Activated CD4-positive, alpha-beta memory T cell treated with anti-CD3 and anti-CD28 coated beads, Interleukin-2, amount 10 ng/mL, durations not matched to agents 7 days and 5 days (primary cell): ENCODE data around the gene LRCH3. TPM values are rescaled to one million over a fixed set of nuclear protein-coding genes. Genes with fewer than 3 reads are reported as not detected.

Source experiments
- CTCF ChIA-PET: fragments of 350-600 bp; sonication (Branson Sonifier 250); formaldehyde crosslinking; loops from one replicate; lab custom pipeline; 2021; ENCODE audit warnings: antibody characterized with exemption, inconsistent platforms; lab: Charles Lee
- POLR2A ChIA-PET: fragments of 350-600 bp; sonication (Branson Sonifier 250); formaldehyde crosslinking; loops from one replicate; lab custom pipeline; 2021; ENCODE audit warnings: antibody characterized with exemption; lab: Charles Lee
- DNase-seq: peaks from one replicate; pipeline ENCODE4 v3.0.0-alpha.2; 2020
- H3K27ac Mint-ChIP-seq: one replicate; pipeline ENCODE4 v1.8.0; 2021; ENCODE audit warnings: mild to moderate bottlenecking, mixed read lengths
- H3K27me3 Mint-ChIP-seq: one replicate; pipeline ENCODE4 v1.8.0; 2021; ENCODE audit warnings: mixed read lengths
- H3K36me3 Mint-ChIP-seq: one replicate; pipeline ENCODE4 v1.8.0; 2021; ENCODE audit warnings: low read depth, mixed read lengths
- H3K4me1 Mint-ChIP-seq: one replicate; pipeline ENCODE4 v1.8.0; 2021; ENCODE audit warnings: mixed read lengths
- H3K4me3 Mint-ChIP-seq: one replicate; pipeline ENCODE4 v1.8.0; 2021; ENCODE audit warnings: mild to moderate bottlenecking, mixed read lengths
- H3K9me3 Mint-ChIP-seq: one replicate; pipeline ENCODE4 v1.8.0; 2021; ENCODE audit warnings: mixed read lengths
- total RNA-seq, 2 experiments: library from RNA; stranded (reverse); gene quantifications; one replicate each; pipeline ENCODE4 v1.2.3, GENCODE V29; 2021

Gene LRCH3
- total RNA-seq, 2 experiments from 2014 or later = 58.5 to 65.8 TPM

GRCh38 chr3:197814372-197814771 lies 23.3 kb downstream of the LRCH3 start:
- H3K4me3 Mint-ChIP-seq = no peak overlapping the region
- no peaks in the 10 kb centered on the region for H3K9me3 Mint-ChIP-seq
- DNase-seq = no peak
- ChIA-PET CTCF (no interaction called here), POLR2A (no interaction called here)
- H3K27me3 Mint-ChIP-seq = no peaks in the 10 kb centered on the region
- H3K36me3 Mint-ChIP-seq = peaks cover 21% of the 10 kb centered on the region
- no peak overlapping the region for H3K27ac Mint-ChIP-seq
- peaks cover 5% of the 10 kb centered on the region for H3K4me1 Mint-ChIP-seq

- no peaks in the 10 kb centered on the region for H3K9me3 Mint-ChIP-seq
- no peak overlapping the region for H3K4me3 Mint-ChIP-seq
- H3K27ac Mint-ChIP-seq = no peak overlapping the region
- ChIA-PET POLR2A (no interaction called here), CTCF (no interaction called here)
- no peaks in the 10 kb centered on the region for H3K27me3 Mint-ChIP-seq
- DNase-seq = no peak
- H3K4me1 Mint-ChIP-seq = no peaks in the 10 kb centered on the region
- peaks cover 35% of the 10 kb centered on the region for H3K36me3 Mint-ChIP-seq
Observed at GRCh38 chr3:197820550-197821335, 29.7 kb downstream of the LRCH3 start.

DNA sequence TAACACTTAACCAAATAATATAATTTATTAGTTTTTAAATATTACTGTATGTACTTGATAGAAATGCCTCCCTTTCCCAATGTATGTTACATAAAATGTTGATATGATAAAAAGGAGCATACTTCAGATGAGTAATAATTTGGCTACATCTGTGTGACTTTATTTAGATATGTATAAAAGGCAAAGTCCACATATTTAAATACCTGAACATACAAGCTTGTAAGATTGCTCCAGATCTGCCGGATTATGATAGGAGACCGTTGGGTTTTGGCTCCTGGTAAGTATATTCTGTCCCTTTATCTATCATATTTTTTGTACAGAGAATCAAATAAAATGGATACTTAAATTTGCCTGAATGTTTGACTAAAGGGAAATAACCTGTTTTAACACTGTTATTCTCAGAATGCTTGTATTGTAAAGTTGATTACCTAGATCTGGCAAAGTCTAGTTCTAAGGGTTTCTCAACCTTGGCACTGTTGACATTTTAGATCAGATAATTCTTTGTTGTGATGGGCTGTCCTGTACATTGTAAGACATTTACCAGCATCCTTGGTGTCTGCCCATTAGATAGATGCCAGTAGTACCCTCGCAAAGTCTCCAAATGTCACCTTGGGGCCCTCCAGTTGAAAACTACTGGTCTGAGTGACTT lies 38.5 kb downstream of the LRCH3 start:
- ChIA-PET POLR2A (no interaction called here), CTCF (no interaction called here)
- Mint-ChIP-seq H3K27ac (no peak overlapping the region), H3K4me3 (no peak overlapping the region), H3K36me3 (peaks cover 59% of the 10 kb centered on the region), H3K27me3 (no peaks in the 10 kb centered on the region), H3K9me3 (no peaks in the 10 kb centered on the region), H3K4me1 (peaks cover 4% of the 10 kb centered on the region)
- no peak for DNase-seq

- Mint-ChIP-seq H3K27ac (no peak overlapping the region), H3K9me3 (no peaks in the 10 kb centered on the region), H3K4me1 (peaks cover 5% of the 10 kb centered on the region), H3K27me3 (no peaks in the 10 kb centered on the region), H3K36me3 (peaks cover 57% of the 10 kb centered on the region), H3K4me3 (no peak overlapping the region)
- POLR2A ChIA-PET = no interaction called here
- no peak for DNase-seq
- CTCF ChIA-PET = no interaction called here
Observed at GRCh38 chr3:197830308-197830966, 39.4 kb downstream of the LRCH3 start.

DNA sequence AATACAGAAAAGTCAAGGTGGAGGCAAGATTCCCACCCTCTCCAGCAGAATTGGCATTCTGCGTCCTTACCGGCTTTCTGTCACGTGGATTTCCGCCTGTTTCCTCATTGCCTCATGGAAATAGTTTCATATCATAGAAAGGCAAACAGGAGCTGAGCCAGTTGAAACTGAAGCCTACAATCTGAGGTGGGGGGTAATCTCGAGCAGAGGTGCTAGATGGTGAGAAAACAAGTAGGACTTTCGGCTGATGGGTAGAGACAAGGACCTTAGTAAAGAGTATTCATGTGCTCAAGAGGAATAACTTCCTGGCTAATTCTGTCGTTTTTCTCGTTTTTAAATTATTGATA lies 39.9 kb downstream of the LRCH3 start:
- Mint-ChIP-seq H3K27ac (no peak overlapping the region), H3K36me3 (peaks cover 60% of the 10 kb centered on the region), H3K27me3 (no peaks in the 10 kb centered on the region), H3K4me3 (no peak overlapping the region), H3K4me1 (peaks cover 5% of the 10 kb centered on the region), H3K9me3 (no peaks in the 10 kb centered on the region)
- DNase-seq = no peak
- POLR2A ChIA-PET = no interaction called here
- CTCF ChIA-PET = no interaction called here

DNA sequence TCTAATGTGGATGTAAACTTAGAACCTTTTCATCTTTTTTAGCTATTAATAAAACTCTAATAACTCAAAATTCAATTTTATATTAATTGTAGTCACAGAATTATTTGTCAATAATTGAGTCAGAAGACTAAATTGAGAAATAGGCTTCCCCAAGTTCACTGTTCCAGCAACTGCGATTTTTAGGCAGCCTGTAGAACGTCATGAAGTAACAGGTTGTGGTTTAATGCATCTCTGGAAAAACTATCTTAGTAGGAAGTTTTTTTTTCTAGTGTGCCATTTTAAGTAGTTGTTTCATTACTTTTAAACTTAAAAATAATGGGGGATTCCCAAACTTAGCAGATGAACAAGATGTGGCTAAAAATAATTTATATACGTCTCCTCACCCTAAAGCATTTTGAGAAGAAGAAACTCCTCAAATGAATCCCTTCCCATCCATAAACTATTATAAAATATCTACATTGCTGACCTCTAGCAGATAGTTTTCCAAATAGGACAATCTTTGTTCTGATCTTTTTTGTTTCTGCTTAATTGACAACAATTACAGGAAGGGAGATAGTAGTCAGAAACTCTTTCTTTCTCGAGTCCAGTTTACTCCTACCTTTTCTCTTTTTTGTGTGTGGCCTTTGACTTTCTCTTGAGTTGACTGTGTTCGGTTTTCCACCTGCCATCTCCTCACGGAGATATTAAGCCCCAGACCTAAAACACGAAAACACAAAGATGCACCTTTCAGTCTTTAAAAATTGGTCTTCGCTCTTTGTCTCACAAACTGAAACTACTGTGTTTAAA lies 43.1 kb downstream of the LRCH3 start:
- CTCF ChIA-PET = no interaction called here

DNA sequence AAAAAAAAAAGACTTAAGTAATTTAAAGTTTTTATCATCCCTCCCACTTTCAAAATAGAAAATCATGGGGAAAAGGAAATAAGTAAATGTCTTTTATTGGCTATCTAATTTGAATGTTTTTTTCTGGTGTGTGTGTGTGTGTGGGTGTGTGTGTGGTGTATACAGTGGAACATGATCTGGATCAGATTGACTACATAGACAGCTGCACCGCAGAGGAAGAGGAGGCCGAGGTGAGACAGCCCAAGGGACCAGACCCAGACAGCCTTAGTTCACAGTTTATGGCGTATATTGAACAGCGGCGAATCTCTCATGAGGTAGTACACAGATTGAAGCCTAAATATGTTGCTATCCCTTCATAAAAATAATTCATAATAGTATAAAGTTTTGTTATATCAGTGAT lies 44.5 kb downstream of the LRCH3 start:
- POLR2A ChIA-PET = interaction anchor here (1.2 kb wide), 1 partner anchor 45 kb away, joined by 3 read pairs; no protein-coding TSS in a partner anchor
- H3K27me3 Mint-ChIP-seq = no peaks in the 10 kb centered on the region
- H3K27ac Mint-ChIP-seq = no peak overlapping the region
- CTCF ChIA-PET = no interaction called here
- H3K9me3 Mint-ChIP-seq = no peaks in the 10 kb centered on the region
- H3K4me1 Mint-ChIP-seq = peaks cover 9% of the 10 kb centered on the region
- no peak for DNase-seq
- H3K36me3 Mint-ChIP-seq = peaks cover 50% of the 10 kb centered on the region
- H3K4me3 Mint-ChIP-seq = no peak overlapping the region

More for the DNA sequence above, 43.1 kb downstream of the LRCH3 start:
- DNase-seq = no peak
- no peak overlapping the region for H3K27ac Mint-ChIP-seq
- peaks cover 9% of the 10 kb centered on the region for H3K4me1 Mint-ChIP-seq
- POLR2A ChIA-PET = no interaction called here
- H3K4me3 Mint-ChIP-seq = no peak overlapping the region
- H3K36me3 Mint-ChIP-seq = peaks cover 52% of the 10 kb centered on the region
- H3K27me3 Mint-ChIP-seq = no peaks in the 10 kb centered on the region
- H3K9me3 Mint-ChIP-seq = no peaks in the 10 kb centered on the region

DNA sequence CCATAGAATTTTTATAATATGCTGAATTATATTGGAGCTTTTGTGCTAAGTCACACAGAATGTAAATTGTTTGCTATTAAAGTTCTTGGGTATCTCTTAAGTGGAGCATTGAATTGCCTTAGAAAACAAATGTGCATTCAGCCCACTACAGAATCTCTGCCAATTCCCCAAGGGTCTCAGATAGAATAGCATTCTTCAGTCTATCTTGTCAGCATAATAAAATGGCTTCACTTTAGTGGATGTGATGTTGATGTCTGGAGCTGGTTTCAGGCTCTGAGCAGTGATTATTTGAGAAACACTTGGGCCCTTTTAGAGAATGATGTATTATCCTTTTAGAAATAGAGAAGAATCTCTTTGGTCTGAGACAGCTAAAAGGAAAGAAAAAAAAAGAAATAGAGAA lies 45.2 kb downstream of the LRCH3 start:
- Mint-ChIP-seq H3K4me3 (no peak overlapping the region), H3K27ac (no peak overlapping the region), H3K4me1 (peaks cover 9% of the 10 kb centered on the region), H3K9me3 (no peaks in the 10 kb centered on the region), H3K36me3 (peaks cover 51% of the 10 kb centered on the region), H3K27me3 (no peaks in the 10 kb centered on the region)
- POLR2A ChIA-PET = interaction anchor here (1.2 kb wide), 1 partner anchor 46 kb away, joined by 3 read pairs; no protein-coding TSS in a partner anchor
- DNase-seq = no peak
- CTCF ChIA-PET = no interaction called here

- H3K4me3 Mint-ChIP-seq = no peak overlapping the region
- no peaks in the 10 kb centered on the region for H3K27me3 Mint-ChIP-seq
- CTCF ChIA-PET = no interaction called here
- no peak for DNase-seq
- H3K4me1 Mint-ChIP-seq = peaks cover 9% of the 10 kb centered on the region
- POLR2A ChIA-PET = no interaction called here
- no peak overlapping the region for H3K27ac Mint-ChIP-seq
- H3K36me3 Mint-ChIP-seq = peaks cover 51% of the 10 kb centered on the region
- H3K9me3 Mint-ChIP-seq = no peaks in the 10 kb centered on the region
Observed at GRCh38 chr3:197837282-197837681, 46.2 kb downstream of the LRCH3 start.

GRCh38 chr3:197841789-197842188 lies 50.7 kb downstream of the LRCH3 start:
- DNase-seq = no peak
- POLR2A ChIA-PET = interaction anchor here (0.7 to 1.1 kb wide), 2 partner anchors 17 to 48 kb away, joined by 3 read pairs; no protein-coding TSS in a partner anchor
- H3K4me1 Mint-ChIP-seq = peaks cover 11% of the 10 kb centered on the region
- no peak overlapping the region for H3K27ac Mint-ChIP-seq
- no peaks in the 10 kb centered on the region for H3K27me3 Mint-ChIP-seq
- H3K36me3 Mint-ChIP-seq = peaks cover 54% of the 10 kb centered on the region
- CTCF ChIA-PET = no interaction called here
- H3K4me3 Mint-ChIP-seq = no peak overlapping the region
- no peaks in the 10 kb centered on the region for H3K9me3 Mint-ChIP-seq

DNA sequence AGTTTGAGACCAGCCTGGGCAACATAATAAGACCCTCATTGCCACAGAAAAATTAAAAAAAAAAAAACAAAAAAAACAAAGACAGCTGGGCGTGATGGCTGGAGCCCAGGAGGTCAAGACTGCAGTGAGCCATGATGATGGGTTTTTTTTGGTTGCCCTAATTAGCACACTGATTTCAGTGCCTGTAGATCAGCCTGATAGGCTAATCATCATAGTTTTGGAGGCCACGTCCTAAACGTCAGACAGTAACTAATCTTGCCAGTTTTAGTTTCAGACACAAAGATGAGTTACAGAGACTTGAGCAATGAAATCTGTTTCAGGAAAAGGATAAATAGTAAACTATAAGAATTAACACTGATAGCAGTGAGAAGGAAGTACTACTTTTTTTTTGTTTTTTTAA lies 55.4 kb downstream of the LRCH3 start:
- no peaks in the 10 kb centered on the region for H3K27me3 Mint-ChIP-seq
- H3K4me1 Mint-ChIP-seq = peaks cover 24% of the 10 kb centered on the region
- peaks cover 59% of the 10 kb centered on the region for H3K36me3 Mint-ChIP-seq
- CTCF ChIA-PET = no interaction called here
- DNase-seq = no peak
- H3K27ac Mint-ChIP-seq = no peak overlapping the region
- no peak overlapping the region for H3K4me3 Mint-ChIP-seq
- POLR2A ChIA-PET = no interaction called here
- H3K9me3 Mint-ChIP-seq = no peaks in the 10 kb centered on the region

DNA sequence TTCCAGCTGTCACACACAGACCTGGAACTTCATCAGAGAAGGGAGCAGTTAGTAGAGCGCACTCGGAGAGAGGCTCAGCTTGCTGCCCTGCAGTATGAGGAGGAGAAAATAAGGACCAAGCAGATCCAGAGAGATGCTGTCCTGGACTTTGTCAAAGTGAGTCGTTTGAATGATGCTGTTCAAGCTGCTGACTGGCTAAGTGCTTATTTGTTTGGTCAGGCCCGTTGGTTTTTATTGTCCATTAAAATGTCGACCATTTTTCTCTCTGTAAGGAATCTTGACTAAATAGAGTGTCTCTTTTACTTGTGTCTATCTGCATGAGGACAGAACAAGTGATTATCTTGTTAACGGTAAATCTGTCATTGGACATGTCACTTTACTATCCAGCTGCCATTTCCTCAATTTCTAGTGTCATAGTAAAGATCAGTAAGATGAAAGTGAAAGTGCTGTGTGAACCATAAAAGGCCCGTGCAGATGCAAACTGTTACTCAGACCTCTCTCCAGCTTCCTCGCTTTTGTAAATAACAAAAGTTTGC lies 56.9 kb downstream of the LRCH3 start:
- POLR2A ChIA-PET = interaction anchor here (0.9 to 1.6 kb wide), 3 partner anchors 57 to 111 kb away, joined by 5 to 15 read pairs (median 8); partner anchors contain the start of gene LRCH3
- DNase-seq = peak; percentile 39
- CTCF ChIA-PET = interaction anchor here (0.8 to 2.1 kb wide), 4 partner anchors 14 to 56 kb away, joined by 3 to 5 read pairs (median 3); partner anchors contain the start of gene LRCH3
- Mint-ChIP-seq H3K27me3 (no peaks in the 10 kb centered on the region), H3K36me3 (peaks cover 65% of the 10 kb centered on the region), H3K4me3 (peak overlapping the region; percentile 65), H3K9me3 (no peaks in the 10 kb centered on the region), H3K27ac (peak overlapping the region; percentile 85), H3K4me1 (peaks cover 24% of the 10 kb centered on the region)
